Inflammatory macrophage treated with lipopolysaccharide for 4 hours (primary cell): ENCODE data around the gene PCMTD2.

Experiments
- DNase-seq: peaks from one replicate; pipeline ENCODE4 v3.0.0-alpha.2; 2020

Gene PCMTD2

GRCh38 chr20:64255361-64256281 lies at the start of gene PCMTD2:
Gene PCMTD2, plus strand, starts transcription at chr20:64255748. Its CDS starts 4,218 bp downstream, at chr20:64259966.
- DNase-seq: peak; percentile 87

DNA sequence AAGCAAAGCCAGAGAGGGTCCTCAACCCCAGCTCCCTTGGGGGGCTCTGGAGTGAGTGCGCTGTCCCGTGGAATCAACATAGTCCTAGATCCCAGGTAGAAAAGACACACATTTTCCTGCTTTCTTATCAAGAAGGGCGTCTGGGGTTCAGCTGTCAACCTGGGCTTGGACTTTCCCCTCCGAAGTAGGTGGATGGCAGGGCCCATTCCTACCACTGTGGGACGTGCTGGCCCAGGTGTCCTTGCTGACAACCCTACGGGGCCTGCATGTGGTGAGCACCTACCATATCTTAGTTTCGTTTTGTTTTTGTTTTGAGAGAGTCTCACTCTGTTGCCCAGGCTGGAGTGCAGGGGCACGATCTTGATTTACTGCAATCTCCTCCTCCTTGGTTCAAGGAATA lies 48.9 kb upstream of the PCMTD2 start:
- DNase-seq: no peak

DNA sequence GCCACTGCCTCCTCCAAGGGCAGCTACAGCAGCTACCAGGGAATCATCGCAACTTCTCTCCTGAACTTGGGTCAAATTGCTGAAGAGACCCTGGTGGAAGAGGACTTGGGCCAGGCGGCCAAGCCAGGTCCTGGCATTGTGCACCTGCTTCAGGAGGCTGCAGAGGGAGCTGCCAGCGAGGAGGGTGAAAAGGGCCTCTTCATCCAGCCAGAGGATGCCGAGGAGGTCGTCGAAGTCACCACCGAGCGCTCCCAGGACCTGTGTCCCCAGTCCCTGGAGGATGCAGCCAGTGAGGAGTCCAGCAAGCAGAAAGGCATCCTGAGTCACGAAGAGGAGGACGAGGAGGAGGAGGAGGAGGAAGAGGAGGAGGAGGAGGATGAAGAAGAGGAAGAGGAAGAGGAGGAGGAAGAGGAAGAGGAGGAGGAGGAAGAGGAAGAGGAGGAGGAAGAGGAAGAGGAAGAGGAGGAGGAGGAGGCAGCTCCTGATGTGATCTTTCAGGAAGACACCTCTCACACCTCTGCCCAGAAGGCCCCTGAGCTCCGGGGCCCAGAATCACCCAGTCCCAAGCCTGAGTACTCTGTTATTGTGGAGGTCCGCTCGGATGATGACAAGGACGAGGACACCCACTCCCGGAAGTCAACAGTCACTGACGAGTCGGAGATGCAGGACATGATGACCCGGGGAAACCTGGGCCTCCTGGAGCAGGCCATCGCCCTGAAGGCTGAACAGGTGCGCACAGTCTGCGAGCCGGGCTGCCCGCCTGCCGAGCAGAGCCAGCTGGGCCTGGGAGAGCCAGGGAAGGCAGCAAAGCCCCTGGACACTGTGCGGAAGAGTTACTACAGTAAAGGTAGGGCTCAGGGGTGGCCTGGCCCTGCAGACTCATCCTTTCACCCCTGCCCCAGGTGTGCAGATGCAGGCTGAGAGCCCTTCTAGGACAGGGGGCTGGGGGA lies 47.6 kb upstream of the PCMTD2 start:
- no peak for DNase-seq

DNA sequence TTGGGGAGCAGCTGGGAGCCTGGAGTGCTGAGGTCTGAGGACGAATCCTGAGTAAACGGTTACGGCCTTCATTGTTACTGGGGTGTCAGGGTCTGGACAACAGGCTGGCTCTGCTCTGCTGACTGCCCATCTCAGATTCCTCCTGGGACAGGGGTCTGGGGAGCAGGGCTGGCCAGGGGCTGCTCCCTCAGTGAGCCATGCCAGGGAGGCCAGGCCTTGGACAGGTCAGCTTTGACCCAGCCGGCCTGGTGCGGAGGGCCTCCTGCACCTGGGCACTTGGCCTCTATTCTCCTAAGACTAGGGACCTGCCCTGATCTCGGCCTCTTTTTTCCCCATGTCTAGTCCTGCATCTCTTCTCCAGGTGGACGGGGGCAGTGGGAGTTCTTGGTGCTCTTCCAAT lies 46.4 kb upstream of the PCMTD2 start:
- DNase-seq: no peak

DNA sequence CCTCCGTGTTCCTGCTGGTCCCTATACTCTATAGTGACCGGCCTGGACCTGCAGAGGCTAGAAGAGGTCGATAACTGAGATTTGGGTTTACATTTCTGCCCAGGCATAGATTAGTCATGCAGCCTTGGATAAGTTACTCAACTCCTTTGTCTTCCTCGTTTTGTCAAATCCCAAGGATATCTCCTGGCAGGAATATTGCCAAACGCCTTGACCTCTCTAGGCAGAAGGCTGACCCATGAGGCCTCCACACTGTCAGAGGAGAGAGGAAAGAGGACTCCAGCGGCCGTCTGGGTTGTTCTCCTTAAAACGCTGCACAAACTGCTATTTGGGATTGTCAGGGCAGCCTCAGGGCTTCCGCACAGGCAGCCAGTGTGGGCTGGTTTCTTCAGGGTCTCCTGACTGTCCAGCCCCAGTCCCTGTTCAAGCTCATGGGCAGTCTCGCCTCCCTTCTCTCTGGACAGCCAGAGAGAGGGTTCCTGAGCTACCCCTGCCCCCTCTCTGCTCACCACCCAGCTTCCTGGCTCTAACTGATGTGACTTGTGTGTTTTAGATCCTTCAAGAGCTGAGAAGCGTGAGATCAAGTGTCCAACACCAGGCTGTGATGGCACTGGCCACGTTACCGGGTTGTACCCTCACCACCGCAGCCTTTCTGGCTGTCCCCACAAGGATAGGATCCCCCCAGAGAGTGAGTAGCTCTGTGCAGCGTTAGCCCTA lies 44.7 kb upstream of the PCMTD2 start:
- no peak for DNase-seq

DNA sequence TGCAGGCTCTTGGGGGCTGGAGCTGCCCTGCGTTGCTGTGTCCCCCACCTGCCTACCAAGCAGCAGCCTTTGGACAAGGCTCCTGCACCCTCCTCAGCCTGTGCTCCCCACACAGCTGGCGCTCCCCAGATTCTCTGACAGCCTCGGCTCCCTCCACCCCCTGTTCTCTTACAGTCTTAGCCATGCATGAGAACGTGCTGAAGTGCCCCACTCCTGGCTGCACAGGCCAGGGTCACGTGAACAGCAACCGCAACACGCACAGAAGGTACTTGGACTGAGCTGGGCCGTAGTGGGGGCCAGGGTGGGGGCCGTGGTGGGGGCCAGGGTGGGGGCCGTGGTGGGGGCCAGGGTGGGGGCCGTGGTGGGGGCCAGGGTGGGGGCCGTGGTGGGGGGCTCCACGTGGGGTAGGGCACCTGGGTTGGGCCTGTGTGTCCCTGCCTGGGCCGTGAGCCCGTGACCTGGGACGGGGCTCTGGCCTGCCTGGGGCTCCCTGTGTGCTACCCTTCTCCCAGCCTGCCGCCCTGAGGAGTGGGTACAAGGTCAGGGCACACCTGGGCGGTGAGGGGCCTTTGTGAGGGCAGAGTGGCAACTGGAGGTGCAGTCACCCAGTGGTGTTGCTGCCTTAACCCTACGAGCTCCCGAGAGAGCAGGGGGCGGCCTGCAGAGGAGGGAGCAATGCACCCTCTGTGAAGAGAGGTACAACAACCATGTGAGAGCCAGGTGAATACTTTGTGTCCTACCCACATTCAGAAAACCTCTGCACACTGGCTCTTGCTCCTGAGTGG lies 43.5 kb upstream of the PCMTD2 start:
- no peak for DNase-seq

- DNase-seq: no peak
These were observed 42.8 kb upstream of the PCMTD2 start for GRCh38 chr20:64212755-64213154.

DNA sequence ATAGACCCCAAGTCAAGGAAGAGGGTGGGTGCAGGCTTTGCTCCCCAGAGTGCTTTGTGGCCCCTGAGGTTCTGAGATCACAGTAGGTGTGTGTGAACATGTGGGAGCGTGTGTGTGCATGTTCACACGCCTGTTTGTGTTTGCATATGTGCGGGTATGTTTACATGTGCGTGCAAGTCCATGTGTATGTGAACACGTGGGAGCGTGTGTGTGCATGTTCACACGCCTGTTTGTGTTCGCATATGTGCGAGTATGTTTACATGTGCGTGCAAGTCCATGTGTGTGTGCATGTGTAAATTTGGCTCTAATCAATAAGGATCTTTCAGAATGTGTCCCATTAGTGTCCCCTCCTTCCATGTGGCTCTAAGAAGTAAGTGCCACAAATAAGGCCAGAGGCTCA lies 41.4 kb upstream of the PCMTD2 start:
- DNase-seq: no peak

DNA sequence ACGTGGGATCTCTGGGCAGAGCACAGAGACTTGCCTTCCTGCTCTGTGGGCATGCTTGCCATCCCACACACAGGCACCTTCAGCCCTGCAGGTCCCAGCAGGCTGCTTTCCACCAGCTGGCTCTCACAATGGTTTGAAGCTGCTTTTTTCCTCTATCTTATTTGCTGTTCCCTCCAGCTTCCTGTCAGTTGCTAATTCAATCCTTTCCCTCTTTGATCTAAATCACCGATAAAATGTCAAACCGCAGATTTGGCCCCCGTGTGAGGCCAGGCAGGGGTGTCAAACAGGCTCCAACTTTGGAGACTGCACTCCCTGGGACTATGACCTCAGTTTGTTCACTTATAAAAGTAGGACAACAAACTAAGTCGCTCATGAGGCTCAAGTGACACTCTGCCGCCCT lies 40.6 kb upstream of the PCMTD2 start:
- DNase-seq: no peak

DNA sequence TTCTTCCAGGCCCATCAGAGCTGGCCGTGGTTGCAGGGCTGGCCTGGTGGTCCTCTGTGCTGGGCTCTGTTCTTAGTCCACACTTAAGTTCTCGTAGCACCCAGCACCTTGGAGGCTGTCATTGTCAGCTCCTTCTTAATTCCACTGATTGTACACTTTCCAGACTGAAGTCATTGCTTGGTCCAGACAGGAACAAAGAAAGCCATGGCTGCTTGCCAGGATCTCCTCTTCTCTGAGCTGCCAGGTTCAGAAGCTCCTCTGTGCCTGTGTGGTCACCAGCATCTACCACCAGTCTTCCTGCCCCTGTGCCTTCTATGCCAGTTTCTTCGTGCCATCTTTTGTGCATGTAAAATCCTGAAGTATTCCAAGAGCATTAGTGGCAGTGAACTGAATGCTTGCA lies 39.5 kb upstream of the PCMTD2 start:
- DNase-seq: no peak

DNA sequence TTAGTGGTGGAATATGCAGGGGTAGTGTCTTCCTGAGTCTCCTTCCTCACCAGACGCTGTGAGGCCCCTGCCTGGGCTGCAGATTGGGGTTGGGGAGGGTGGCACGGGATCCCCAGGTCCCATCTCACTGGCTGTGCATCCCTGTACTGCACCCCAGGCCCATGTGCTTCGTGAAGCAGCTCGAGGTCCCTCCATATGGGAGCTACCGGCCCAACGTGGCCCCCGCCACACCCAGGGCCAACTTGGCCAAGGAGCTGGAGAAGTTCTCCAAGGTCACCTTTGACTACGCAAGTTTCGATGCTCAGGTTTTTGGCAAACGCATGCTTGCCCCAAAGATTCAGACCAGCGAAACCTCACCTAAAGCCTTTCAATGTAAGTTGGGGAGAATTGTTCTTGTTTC lies 38.6 kb upstream of the PCMTD2 start:
- DNase-seq: no peak

- no peak for DNase-seq
These were observed 37.9 kb upstream of the PCMTD2 start for GRCh38 chr20:64217539-64218221.

GRCh38 chr20:64219202-64219601 lies 36.3 kb upstream of the PCMTD2 start:
- DNase-seq: no peak

DNA sequence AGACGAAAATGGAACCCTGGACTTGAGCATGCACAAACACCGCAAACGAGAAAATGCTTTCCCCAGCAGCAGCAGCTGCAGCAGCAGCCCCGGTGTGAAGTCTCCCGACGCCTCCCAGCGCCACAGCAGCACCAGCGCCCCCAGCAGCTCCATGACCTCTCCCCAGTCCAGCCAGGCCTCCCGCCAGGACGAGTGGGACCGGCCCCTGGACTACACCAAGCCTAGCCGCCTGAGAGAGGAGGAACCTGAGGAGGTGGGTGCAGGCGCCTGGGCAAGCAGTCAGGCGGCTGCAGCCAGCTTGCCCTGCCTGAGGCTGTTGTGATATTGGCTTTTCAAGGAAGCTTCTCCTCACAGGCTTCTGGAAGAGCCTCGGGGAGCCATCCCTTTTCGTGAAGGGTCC lies 35.8 kb upstream of the PCMTD2 start:
- DNase-seq: no peak

DNA sequence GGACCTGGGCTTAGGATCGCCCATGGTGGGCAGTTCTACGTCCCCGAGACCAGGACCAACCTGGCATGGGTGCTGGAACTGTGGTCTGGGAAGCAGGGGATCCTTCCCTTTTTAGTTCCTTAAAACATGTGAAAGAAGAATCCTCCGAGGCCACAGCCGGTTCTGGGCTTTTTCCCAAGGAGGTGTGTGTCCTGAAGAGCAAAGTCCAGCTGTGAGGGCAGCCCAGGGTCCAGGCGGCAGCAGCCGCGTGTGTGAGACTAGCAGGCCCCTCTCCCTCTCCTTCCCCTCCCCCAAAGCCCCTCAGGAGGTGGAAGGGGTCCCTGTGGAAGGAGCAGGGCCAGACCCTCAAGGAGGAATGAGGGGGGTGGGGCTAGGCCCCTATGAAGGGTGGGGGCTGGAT lies 35.1 kb upstream of the PCMTD2 start:
- DNase-seq: no peak

DNA sequence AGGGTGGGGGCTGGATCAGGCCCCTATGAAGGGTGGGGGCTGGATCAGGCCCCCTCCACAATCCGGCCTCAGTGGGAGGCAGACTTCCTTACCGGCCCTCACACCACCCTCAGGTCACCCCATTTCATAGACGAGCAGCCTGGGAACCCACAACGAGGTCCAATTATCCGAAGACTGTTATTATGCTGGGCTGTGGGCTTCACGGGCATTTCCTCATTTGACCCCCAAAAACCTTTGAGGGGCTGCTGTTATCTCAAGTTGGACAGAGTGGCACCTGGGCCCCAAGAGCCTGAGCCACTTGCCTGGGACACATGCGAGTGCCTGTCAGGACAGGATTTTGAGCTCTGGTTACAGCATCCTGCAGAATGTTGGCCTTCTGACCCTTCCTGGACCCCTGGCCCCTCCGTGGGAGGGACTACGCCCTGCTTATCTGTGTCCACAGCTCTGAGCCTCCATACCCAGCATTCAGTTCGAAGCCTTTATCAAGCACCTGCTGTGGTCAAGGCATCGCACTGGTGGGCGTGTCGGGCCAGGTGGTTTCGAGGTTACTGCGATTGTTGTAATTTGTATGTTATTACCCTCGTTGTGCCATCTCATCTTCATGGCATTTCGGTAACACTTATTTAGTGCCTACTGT lies 34.5 kb upstream of the PCMTD2 start:
- DNase-seq: no peak

DNA sequence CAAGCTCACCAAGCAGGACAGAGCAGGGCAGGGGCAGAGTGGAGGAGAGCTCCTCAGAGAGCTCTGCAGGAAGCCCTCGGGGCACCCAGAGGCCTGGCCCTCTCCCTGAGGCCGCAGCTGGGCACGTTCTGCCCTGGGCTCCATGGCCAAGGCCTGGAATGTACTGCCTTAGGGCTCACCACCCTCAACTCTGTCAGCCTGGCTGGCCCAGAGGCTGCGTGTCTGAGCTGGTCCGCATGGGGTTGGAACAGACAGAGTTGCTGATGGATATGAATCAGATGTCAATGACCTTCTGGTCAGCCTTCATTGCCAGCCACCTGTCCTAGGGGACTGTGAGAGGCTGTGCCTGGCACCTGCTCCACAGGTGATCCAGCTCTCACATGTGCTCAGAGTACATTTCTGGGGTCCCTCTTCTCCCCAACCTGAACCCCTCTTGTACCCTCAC lies 33.2 kb upstream of the PCMTD2 start:
- no peak for DNase-seq

GRCh38 chr20:64222851-64223525 lies 32.6 kb upstream of the PCMTD2 start:
- no peak for DNase-seq

- no peak for DNase-seq
These were observed 32.0 kb upstream of the PCMTD2 start for GRCh38 chr20:64223526-64224067.
